PC-3 (cell line): ENCODE data around the gene DLGAP4. TPM values are rescaled to one million over a fixed set of nuclear protein-coding genes. Genes with fewer than 3 reads are reported as not detected.

ENCODE experiments used
- ATAC-seq: fragments of 200-7000 bp; cut with Tn5 transposase; 2 replicates; pipeline ENCODE4 v1.9.1; 2020; ENCODE audit warnings: mild to moderate bottlenecking, moderate library complexity
- BruUV-seq: library from RNA; stranded (reverse); fragments of 400-500 nt; replicated peaks from 2 replicates; lab custom pipeline; 2021; lab: Mats Ljungman, UMichigan
- CTCF ChIA-PET: fragments of 300-600 bp; sonication (Branson Sonifier 250); formaldehyde crosslinking; loops from one replicate; lab custom pipeline; 2022; ENCODE audit warnings: antibody characterized with exemption; lab: Charles Lee
- POLR2A ChIA-PET: fragments of 300-600 bp; sonication (Branson Sonifier 250); formaldehyde crosslinking; loops from one replicate; lab custom pipeline; 2022; ENCODE audit warnings: antibody characterized with exemption; ENCODE audit not compliant: unreplicated experiment; lab: Charles Lee
- DNase-seq: peaks from one replicate; pipeline ENCODE4 v3.0.0-alpha.2; 2015
- H2AFZ ChIP-seq: fragments of 300-600 bp; sonication (generic); 2 replicates; pipeline ENCODE4 v1.6.0; 2016; ENCODE audit warnings: antibody characterized with exemption, low read length
- H3F3A ChIP-seq: fragments of 300-600 bp; sonication (generic); one replicate; pipeline ENCODE4 v1.6.0; 2017; ENCODE audit warnings: antibody characterized with exemption, low read length, control low read depth, mild to moderate bottlenecking; ENCODE audit not compliant: unreplicated experiment
- H3K27ac ChIP-seq: fragments of 300-600 bp; sonication (generic); 2 replicates; pipeline ENCODE4 v1.5.1; 2016; ENCODE audit warnings: mild to moderate bottlenecking, low read length
- H3K27me3 ChIP-seq: fragments of 300-600 bp; sonication (generic); 2 replicates; pipeline ENCODE4 v1.6.1; 2016; ENCODE audit warnings: low read length, mixed read lengths
- H3K36me3 ChIP-seq: fragments of 300-600 bp; sonication (generic); 2 replicates; pipeline ENCODE4 v1.6.1; 2016; ENCODE audit warnings: low read depth, mixed run types, low read length, mixed read lengths
- H3K4me1 ChIP-seq: fragments of 300-600 bp; sonication (generic); 2 replicates; pipeline ENCODE4 v1.5.1; 2016; ENCODE audit warnings: low read length; ENCODE audit not compliant: insufficient read depth
- H3K4me2 ChIP-seq: fragments of 300-600 bp; sonication (generic); 2 replicates; pipeline ENCODE4 v1.6.0; 2016; ENCODE audit warnings: low read length
- H3K4me3 ChIP-seq: fragments of 300-600 bp; sonication (generic); 2 replicates; pipeline ENCODE4 v1.5.1; 2016; ENCODE audit warnings: mild to moderate bottlenecking, low read length, mixed read lengths
- H3K79me2 ChIP-seq: fragments of 300-600 bp; sonication (generic); 2 replicates; pipeline ENCODE4 v1.6.1; 2017; ENCODE audit warnings: low read length, mixed read lengths
- H3K9ac ChIP-seq: fragments of 300-600 bp; sonication (generic); 2 replicates; pipeline ENCODE4 v1.6.0; 2016; ENCODE audit warnings: mild to moderate bottlenecking, low read length
- H3K9me2 ChIP-seq: fragments of 300-600 bp; sonication (generic); replicated peaks from 2 replicates; pipeline ENCODE4 v1.6.1; 2016; ENCODE audit warnings: mixed run types, low read length, mixed read lengths
- H3K9me3 ChIP-seq: fragments of 300-600 bp; sonication (generic); 2 replicates; pipeline ENCODE4 v1.6.1; 2016; ENCODE audit warnings: low read length, mixed read lengths
- H4K20me1 ChIP-seq: fragments of 300-600 bp; sonication (generic); 2 replicates; pipeline ENCODE4 v1.6.1; 2016; ENCODE audit warnings: low read length, mixed read lengths
- EZH2 ChIP-seq: fragments of 300-600 bp; sonication (generic); IDR thresholded peaks from one replicate; pipeline ENCODE4 v1.6.1; 2017; ENCODE audit warnings: antibody characterized with exemption, mild to moderate bottlenecking, low read length; ENCODE audit not compliant: unreplicated experiment
- EZH2phosphoT487 ChIP-seq: fragments of 300-600 bp; sonication (generic); IDR thresholded peaks from 2 replicates; pipeline ENCODE4 v1.6.1; 2018; ENCODE audit warnings: mild to moderate bottlenecking, antibody characterized with exemption, low read length, borderline replicate concordance
- intact Hi-C: fragments of 100-400 bp; cut with micrococcal nuclease; formaldehyde crosslinking; loops from 2 replicates; pipeline ENCODE4 v1.9.0; 2023
- total RNA-seq: library from RNA; depleted of rRNA; stranded (reverse); fragments of >200 nt; gene quantifications from 2 replicates; pipeline ENCODE4 v1.2.3, GENCODE V29; 2014
- TF ChIP-seq, protein P1 (sequence below): fragments of 300-600 bp; sonication (generic); conservative IDR thresholded peaks from 2 replicates; pipeline ENCODE4 v1.5.1; 2017; ENCODE audit warnings: antibody characterized with exemption, low read depth, mild to moderate bottlenecking, low read length

The DLGAP4 gene
- total RNA-seq, 1 experiment from 2014 or later, result 21.0 TPM

GRCh38 chr20:36571564-36572504 is 265.7 kb downstream of the DLGAP4 start:
- Histone ChIP-seq H3K36me3 (no peaks in the 10 kb centered on the region), H3K9me2 (no peaks in the 10 kb centered on the region), H3K4me1 (peaks cover 17% of the 10 kb centered on the region), H3K4me2 (no peak overlapping the region), H3F3A (no peaks in the 10 kb centered on the region), H4K20me1 (no peaks in the 10 kb centered on the region), H3K79me2 (peaks cover 25% of the 10 kb centered on the region), H3K9me3 (no peaks in the 10 kb centered on the region), H3K27me3 (no peaks in the 10 kb centered on the region), H3K9ac (no peak overlapping the region), H2AFZ (no peak overlapping the region), H3K4me3 (no peak overlapping the region), H3K27ac (no peak overlapping the region)
- ChIA-PET CTCF (interaction anchor here (0.6 kb wide), 1 partner anchor 78 kb away, joined by 3 read pairs; no protein-coding TSS in a partner anchor), POLR2A (no interaction called here)
- TF ChIP-seq, protein P1, sequence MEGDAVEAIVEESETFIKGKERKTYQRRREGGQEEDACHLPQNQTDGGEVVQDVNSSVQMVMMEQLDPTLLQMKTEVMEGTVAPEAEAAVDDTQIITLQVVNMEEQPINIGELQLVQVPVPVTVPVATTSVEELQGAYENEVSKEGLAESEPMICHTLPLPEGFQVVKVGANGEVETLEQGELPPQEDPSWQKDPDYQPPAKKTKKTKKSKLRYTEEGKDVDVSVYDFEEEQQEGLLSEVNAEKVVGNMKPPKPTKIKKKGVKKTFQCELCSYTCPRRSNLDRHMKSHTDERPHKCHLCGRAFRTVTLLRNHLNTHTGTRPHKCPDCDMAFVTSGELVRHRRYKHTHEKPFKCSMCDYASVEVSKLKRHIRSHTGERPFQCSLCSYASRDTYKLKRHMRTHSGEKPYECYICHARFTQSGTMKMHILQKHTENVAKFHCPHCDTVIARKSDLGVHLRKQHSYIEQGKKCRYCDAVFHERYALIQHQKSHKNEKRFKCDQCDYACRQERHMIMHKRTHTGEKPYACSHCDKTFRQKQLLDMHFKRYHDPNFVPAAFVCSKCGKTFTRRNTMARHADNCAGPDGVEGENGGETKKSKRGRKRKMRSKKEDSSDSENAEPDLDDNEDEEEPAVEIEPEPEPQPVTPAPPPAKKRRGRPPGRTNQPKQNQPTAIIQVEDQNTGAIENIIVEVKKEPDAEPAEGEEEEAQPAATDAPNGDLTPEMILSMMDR, result no peak
- TF ChIP-seq EZH2, result no peak
- TF ChIP-seq EZH2phosphoT487, result no peak
- intact Hi-C loops, result no loop called here
- ATAC-seq (no peak), DNase-seq (no peak)
- BruUV-seq, result no TSS peak

- Histone ChIP-seq H3K9me3 (no peaks in the 10 kb centered on the region), H3K27ac (no peak overlapping the region), H4K20me1 (no peaks in the 10 kb centered on the region), H3K36me3 (no peaks in the 10 kb centered on the region), H3K4me1 (peaks cover 17% of the 10 kb centered on the region), H3K4me2 (peak overlapping the region; percentile 98; the same call in 1 of the 2 replicates), H3F3A (no peaks in the 10 kb centered on the region), H3K27me3 (no peaks in the 10 kb centered on the region), H3K9me2 (no peaks in the 10 kb centered on the region), H3K9ac (no peak overlapping the region), H3K79me2 (peaks cover 28% of the 10 kb centered on the region), H2AFZ (peak overlapping the region; percentile 54), H3K4me3 (no peak overlapping the region)
- intact Hi-C loops, result no loop called here
- no peak for ATAC-seq
- DNase-seq, result no peak
- TF ChIP-seq EZH2phosphoT487, result no peak
- no peak for TF ChIP-seq EZH2
- TSS peak; percentile 40 for BruUV-seq
- ChIA-PET CTCF (no interaction called here), POLR2A (no interaction called here)
Observed at GRCh38 chr20:36572701-36573102, 266.6 kb downstream of the DLGAP4 start.

- Histone ChIP-seq H3F3A (no peaks in the 10 kb centered on the region), H3K9me2 (no peaks in the 10 kb centered on the region), H3K9me3 (no peaks in the 10 kb centered on the region), H4K20me1 (no peaks in the 10 kb centered on the region), H3K79me2 (peaks cover 32% of the 10 kb centered on the region), H3K27me3 (no peaks in the 10 kb centered on the region), H3K27ac (peak within 1 kb of the TSS; percentile 16; the same call in 1 of the 2 replicates), H2AFZ (peak within 1 kb of the TSS; percentile 98), H3K4me3 (peak within 1 kb of the TSS; percentile 87), H3K4me1 (peaks cover 17% of the 10 kb centered on the region), H3K4me2 (peak within 1 kb of the TSS; percentile 98), H3K9ac (peak within 1 kb of the TSS; percentile 84), H3K36me3 (no peaks in the 10 kb centered on the region)
- intact Hi-C loops, result no loop called here
- ChIA-PET POLR2A (no interaction called here), CTCF (no interaction called here)
- peak; percentile 47 for ATAC-seq
- TF ChIP-seq EZH2 (no peak), EZH2phosphoT487 (no peak)
- TF ChIP-seq, protein P1, result no peak
- DNase-seq, result peak; percentile 81
- BruUV-seq, result no TSS peak
Observed at GRCh38 chr20:36573103-36573797, 267.1 kb downstream of the DLGAP4 start, which contains the start of gene TGIF2. TGIF2 (plus strand) TSS chr20:36573597; CDS start chr20:36578775, 5,178 bp downstream.
